OCI-LY3 (cell line): ENCODE measurements around the gene WNT9B.

Experiments
- H2AFZ ChIP-seq: fragments of 200-600, 300-600 bp; shearing (Covaris generic); 2 replicates; pipeline ENCODE4 v1.6.0; 2014; ENCODE audit warnings: antibody characterized with exemption, low read depth, low read length
- H3K27ac ChIP-seq: fragments of 200-600, 300-600 bp; sonication (generic); 2 replicates; pipeline ENCODE4 v1.5.1; 2014; ENCODE audit warnings: mild to moderate bottlenecking, low read length, moderate library complexity, mixed read lengths
- H3K27me3 ChIP-seq: fragments of 200-600, 300-600 bp; sonication (generic); 2 replicates; pipeline ENCODE4 v1.6.1; 2014; ENCODE audit warnings: low read depth, low read length, mixed read lengths
- H3K36me3 ChIP-seq: fragments of 200-600, 300-600 bp; sonication (generic); replicated peaks from 2 replicates; pipeline ENCODE3; 2014; ENCODE audit warnings: low read depth, low read length, mixed read lengths
- H3K4me1 ChIP-seq: fragments of 300-600, 200-600 bp; sonication (generic); 2 replicates; pipeline ENCODE4 v1.6.1; 2014; ENCODE audit warnings: low read length, mixed read lengths
- H3K4me2 ChIP-seq: fragments of 200-600, 300-600 bp; sonication (generic); 2 replicates; pipeline ENCODE4 v1.6.1; 2014; ENCODE audit warnings: low read length, mixed read lengths
- H3K4me3 ChIP-seq: fragments of 300-600, 200-600 bp; sonication (generic); 2 replicates; pipeline ENCODE4 v1.5.1; 2014; ENCODE audit warnings: antibody characterized with exemption, mild to moderate bottlenecking, low read length, moderate library complexity
- H3K79me2 ChIP-seq: fragments of 300-600, 200-600 bp; shearing (Covaris generic); 2 replicates; pipeline ENCODE4 v1.6.1; 2014; ENCODE audit warnings: mild to moderate bottlenecking, low read length, mixed read lengths
- H3K9ac ChIP-seq: fragments of 300-600, 200-600 bp; shearing (Covaris generic); 2 replicates; pipeline ENCODE4 v1.6.0; 2014; ENCODE audit warnings: mild to moderate bottlenecking, low read length, moderate library complexity
- H3K9me3 ChIP-seq: fragments of 200-600, 300-600 bp; shearing (Covaris generic); 2 replicates; pipeline ENCODE4 v1.6.1; 2014; ENCODE audit warnings: low read length, mixed read lengths; ENCODE audit not compliant: insufficient read depth
- H4K20me1 ChIP-seq: fragments of 200-600, 300-600 bp; sonication (generic); 2 replicates; pipeline ENCODE4 v1.6.1; 2016; ENCODE audit warnings: low read length, mixed read lengths; ENCODE audit not compliant: insufficient read depth
- EZH2phosphoT487 ChIP-seq: fragments of 200-600 bp; shearing (Covaris generic); IDR thresholded peaks from 2 replicates; pipeline ENCODE4 v1.6.1; 2018; ENCODE audit warnings: antibody characterized with exemption, mixed run types, low read depth
- TF ChIP-seq, protein P1 (sequence below): fragments of 200-600, 300-600 bp; sonication (generic); IDR thresholded peaks from 2 replicates; pipeline ENCODE4 v1.5.1; 2014; ENCODE audit warnings: antibody characterized with exemption, low read length, low read depth

WNT9B gene

DNA sequence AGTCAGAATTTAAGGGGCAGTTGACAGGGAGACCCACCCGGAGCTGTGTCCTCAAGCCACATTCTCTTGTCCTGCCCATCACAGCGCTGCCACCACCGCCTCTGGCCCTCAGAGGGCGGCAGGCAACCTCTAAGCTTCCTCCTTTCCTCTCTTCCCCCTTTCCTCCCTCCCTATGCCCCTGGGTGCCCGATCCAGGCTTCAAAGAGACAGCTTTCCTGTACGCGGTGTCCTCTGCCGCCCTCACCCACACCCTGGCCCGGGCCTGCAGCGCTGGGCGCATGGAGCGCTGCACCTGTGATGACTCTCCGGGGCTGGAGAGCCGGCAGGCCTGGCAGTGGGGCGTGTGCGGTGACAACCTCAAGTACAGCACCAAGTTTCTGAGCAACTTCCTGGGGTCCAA is 23.5 kb downstream of the WNT9B start:
- Histone ChIP-seq H4K20me1 (no peaks in the 10 kb centered on the region), H3K36me3 (no peaks in the 10 kb centered on the region), H3K9ac (no peak overlapping the region), H3K4me1 (no peaks in the 10 kb centered on the region), H3K27me3 (no peaks in the 10 kb centered on the region), H3K4me2 (no peak overlapping the region), H3K9me3 (no peaks in the 10 kb centered on the region), H3K27ac (no peak overlapping the region), H3K4me3 (no peak overlapping the region), H2AFZ (no peak overlapping the region), H3K79me2 (no peaks in the 10 kb centered on the region)
- TF ChIP-seq, protein P1, sequence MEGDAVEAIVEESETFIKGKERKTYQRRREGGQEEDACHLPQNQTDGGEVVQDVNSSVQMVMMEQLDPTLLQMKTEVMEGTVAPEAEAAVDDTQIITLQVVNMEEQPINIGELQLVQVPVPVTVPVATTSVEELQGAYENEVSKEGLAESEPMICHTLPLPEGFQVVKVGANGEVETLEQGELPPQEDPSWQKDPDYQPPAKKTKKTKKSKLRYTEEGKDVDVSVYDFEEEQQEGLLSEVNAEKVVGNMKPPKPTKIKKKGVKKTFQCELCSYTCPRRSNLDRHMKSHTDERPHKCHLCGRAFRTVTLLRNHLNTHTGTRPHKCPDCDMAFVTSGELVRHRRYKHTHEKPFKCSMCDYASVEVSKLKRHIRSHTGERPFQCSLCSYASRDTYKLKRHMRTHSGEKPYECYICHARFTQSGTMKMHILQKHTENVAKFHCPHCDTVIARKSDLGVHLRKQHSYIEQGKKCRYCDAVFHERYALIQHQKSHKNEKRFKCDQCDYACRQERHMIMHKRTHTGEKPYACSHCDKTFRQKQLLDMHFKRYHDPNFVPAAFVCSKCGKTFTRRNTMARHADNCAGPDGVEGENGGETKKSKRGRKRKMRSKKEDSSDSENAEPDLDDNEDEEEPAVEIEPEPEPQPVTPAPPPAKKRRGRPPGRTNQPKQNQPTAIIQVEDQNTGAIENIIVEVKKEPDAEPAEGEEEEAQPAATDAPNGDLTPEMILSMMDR = no peak
- TF ChIP-seq EZH2phosphoT487 = no peak

DNA sequence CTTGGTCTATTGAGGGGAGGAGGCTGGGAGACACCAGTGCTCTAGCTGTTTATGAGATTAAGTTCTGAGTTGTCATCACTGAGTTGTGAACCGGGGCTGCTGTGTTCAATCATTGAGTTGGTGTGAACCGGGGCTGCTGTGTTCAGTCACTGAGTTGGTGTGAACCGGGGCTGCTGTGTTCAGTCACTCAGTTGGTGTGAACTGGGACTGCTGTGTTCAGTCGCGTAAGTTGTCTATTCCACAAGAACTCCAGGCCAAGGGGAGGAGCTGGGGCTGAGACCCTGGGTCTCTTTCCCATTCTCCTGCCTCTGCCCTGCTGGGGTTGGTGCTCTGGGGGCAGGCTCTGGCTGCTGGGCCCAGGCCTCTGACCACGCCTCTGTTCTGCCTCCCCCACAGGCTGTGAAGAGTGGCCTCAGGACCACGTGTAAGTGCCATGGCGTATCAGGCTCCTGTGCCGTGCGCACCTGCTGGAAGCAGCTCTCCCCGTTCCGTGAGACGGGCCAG is 24.5 kb downstream of the WNT9B start:
- H2AFZ ChIP-seq = no peak overlapping the region
- H3K4me2 ChIP-seq = no peak overlapping the region
- no peaks in the 10 kb centered on the region for H3K4me1 ChIP-seq
- H3K79me2 ChIP-seq = no peaks in the 10 kb centered on the region
- H3K4me3 ChIP-seq = no peak overlapping the region
- H3K36me3 ChIP-seq = no peaks in the 10 kb centered on the region
- no peaks in the 10 kb centered on the region for H3K27me3 ChIP-seq
- no peaks in the 10 kb centered on the region for H4K20me1 ChIP-seq
- no peak for TF ChIP-seq EZH2phosphoT487
- TF ChIP-seq, protein P1 = no peak
- H3K9me3 ChIP-seq = no peaks in the 10 kb centered on the region
- no peak overlapping the region for H3K9ac ChIP-seq
- no peak overlapping the region for H3K27ac ChIP-seq

DNA sequence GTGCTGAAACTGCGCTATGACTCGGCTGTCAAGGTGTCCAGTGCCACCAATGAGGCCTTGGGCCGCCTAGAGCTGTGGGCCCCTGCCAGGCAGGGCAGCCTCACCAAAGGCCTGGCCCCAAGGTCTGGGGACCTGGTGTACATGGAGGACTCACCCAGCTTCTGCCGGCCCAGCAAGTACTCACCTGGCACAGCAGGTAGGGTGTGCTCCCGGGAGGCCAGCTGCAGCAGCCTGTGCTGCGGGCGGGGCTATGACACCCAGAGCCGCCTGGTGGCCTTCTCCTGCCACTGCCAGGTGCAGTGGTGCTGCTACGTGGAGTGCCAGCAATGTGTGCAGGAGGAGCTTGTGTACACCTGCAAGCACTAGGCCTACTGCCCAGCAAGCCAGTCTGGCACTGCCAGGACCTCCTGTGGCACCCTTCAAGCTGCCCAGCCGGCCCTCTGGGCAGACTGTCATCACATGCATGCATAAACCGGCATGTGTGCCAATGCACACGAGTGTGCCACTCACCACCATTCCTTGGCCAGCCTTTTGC is 25.0 kb downstream of the WNT9B start:
- no peaks in the 10 kb centered on the region for H3K27me3 ChIP-seq
- no peaks in the 10 kb centered on the region for H4K20me1 ChIP-seq
- H3K79me2 ChIP-seq = no peaks in the 10 kb centered on the region
- no peak overlapping the region for H3K9ac ChIP-seq
- H3K4me2 ChIP-seq = no peak overlapping the region
- no peaks in the 10 kb centered on the region for H3K36me3 ChIP-seq
- no peak overlapping the region for H3K27ac ChIP-seq
- no peaks in the 10 kb centered on the region for H3K4me1 ChIP-seq
- no peaks in the 10 kb centered on the region for H3K9me3 ChIP-seq
- H2AFZ ChIP-seq = no peak overlapping the region
- TF ChIP-seq, protein P1 = peak; percentile 47
- no peak for TF ChIP-seq EZH2phosphoT487
- H3K4me3 ChIP-seq = no peak overlapping the region

DNA sequence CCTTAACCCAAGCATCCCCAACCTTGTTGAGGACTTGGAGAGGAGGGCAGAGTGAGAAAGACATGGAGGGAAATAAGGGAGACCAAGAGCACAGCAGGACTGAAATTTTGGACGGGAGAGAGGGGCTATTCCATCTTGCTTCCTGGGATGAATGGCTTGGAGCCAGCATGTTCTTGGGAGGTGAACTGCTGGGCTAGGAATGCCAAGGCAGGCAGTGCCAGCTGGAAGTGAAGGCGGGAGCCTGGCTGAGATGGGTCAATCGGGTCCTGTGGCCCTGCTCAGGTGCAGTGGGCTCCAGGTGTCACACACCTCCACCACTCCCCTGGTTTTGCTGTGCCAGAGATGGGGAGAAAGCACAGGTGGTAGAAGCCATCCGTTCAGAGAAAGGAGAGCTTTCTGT is 25.5 kb downstream of the WNT9B start:
- no peaks in the 10 kb centered on the region for H3K36me3 ChIP-seq
- no peaks in the 10 kb centered on the region for H3K27me3 ChIP-seq
- TF ChIP-seq EZH2phosphoT487 = no peak
- TF ChIP-seq, protein P1 = no peak
- no peaks in the 10 kb centered on the region for H4K20me1 ChIP-seq
- no peak overlapping the region for H3K9ac ChIP-seq
- H3K4me1 ChIP-seq = no peaks in the 10 kb centered on the region
- H3K4me2 ChIP-seq = no peak overlapping the region
- H2AFZ ChIP-seq = no peak overlapping the region
- H3K79me2 ChIP-seq = no peaks in the 10 kb centered on the region
- H3K4me3 ChIP-seq = no peak overlapping the region
- H3K9me3 ChIP-seq = no peaks in the 10 kb centered on the region
- no peak overlapping the region for H3K27ac ChIP-seq
